Measurements from ENCODE around the gene GMIP.

GMIP gene

DNA sequence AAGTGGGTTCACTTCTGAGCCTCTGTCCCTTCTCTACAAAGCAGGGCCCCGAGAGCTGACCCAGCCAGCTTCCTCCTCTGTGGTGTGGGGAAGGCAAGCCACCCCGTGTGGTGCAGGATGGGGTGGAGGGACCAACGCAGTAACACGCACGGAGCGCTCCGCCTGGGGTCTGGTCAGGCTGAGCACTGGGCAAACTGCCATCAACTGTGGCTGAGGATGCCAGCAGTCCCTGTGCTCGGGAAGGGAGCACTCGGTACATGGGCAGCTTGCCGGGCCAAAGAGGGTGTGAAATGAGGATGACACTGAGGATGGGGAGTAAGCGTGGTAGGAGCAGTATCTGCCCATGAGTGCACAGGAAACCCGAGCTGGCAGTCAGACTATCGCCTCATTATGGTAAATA is 7.6 kb upstream of the GMIP start:
- TF ChIP-seq, protein P1, sequence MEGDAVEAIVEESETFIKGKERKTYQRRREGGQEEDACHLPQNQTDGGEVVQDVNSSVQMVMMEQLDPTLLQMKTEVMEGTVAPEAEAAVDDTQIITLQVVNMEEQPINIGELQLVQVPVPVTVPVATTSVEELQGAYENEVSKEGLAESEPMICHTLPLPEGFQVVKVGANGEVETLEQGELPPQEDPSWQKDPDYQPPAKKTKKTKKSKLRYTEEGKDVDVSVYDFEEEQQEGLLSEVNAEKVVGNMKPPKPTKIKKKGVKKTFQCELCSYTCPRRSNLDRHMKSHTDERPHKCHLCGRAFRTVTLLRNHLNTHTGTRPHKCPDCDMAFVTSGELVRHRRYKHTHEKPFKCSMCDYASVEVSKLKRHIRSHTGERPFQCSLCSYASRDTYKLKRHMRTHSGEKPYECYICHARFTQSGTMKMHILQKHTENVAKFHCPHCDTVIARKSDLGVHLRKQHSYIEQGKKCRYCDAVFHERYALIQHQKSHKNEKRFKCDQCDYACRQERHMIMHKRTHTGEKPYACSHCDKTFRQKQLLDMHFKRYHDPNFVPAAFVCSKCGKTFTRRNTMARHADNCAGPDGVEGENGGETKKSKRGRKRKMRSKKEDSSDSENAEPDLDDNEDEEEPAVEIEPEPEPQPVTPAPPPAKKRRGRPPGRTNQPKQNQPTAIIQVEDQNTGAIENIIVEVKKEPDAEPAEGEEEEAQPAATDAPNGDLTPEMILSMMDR (conservative IDR thresholded peaks at IDR 0.05; ENCODE audit: low read depth, low read length), result no peak
- no peak for DNase-seq (ENCODE audit: low read depth)
- no peak overlapping the region for H3K4me3 ChIP-seq (ENCODE audit: low read depth, low read length)

- H3K4me3 ChIP-seq (ENCODE audit: low read depth, low read length), result no peak overlapping the region
- TF ChIP-seq, protein P1 (conservative IDR thresholded peaks at IDR 0.05; ENCODE audit: low read depth, low read length), result no peak
- DNase-seq (ENCODE audit: low read depth), result no peak
Measured at GRCh38 chr19:19650331-19650730, 6.9 kb upstream of the GMIP start.

DNA sequence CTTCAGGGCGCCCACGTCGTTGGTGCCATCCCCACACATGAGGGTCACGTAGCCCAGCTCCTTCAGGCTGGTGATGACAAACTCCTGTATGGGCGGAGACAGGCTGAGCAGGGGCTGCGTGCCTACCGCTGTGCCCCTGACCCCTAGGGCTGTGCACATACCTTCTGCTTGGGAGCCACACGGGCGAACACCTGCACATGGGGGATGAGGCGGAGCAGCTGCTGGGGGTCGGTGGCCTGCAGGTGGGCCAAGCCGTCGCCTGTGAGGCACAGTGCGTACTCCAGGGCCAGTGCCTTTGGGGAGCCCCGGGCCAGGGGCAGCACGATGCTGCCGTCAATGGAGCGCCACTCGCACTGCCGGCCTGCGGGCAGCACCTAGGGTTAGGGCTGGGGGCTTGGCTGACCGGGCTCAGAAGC is 6.1 kb upstream of the GMIP start:
- no peak overlapping the region for H3K4me3 ChIP-seq (ENCODE audit: low read depth, low read length)
- no peak for DNase-seq (ENCODE audit: low read depth)
- TF ChIP-seq, protein P1 (conservative IDR thresholded peaks at IDR 0.05; ENCODE audit: low read depth, low read length), result no peak

- TF ChIP-seq, protein P1 (conservative IDR thresholded peaks at IDR 0.05; ENCODE audit: low read depth, low read length), result no peak
- H3K4me3 ChIP-seq (ENCODE audit: low read depth, low read length), result no peak overlapping the region
- DNase-seq (ENCODE audit: low read depth), result no peak
Measured at GRCh38 chr19:19649155-19649554, 5.7 kb upstream of the GMIP start.

- H3K4me3 ChIP-seq (ENCODE audit: low read depth, low read length), result no peak overlapping the region
Measured at GRCh38 chr19:19647037-19647835, 3.8 kb upstream of the GMIP start.

DNA sequence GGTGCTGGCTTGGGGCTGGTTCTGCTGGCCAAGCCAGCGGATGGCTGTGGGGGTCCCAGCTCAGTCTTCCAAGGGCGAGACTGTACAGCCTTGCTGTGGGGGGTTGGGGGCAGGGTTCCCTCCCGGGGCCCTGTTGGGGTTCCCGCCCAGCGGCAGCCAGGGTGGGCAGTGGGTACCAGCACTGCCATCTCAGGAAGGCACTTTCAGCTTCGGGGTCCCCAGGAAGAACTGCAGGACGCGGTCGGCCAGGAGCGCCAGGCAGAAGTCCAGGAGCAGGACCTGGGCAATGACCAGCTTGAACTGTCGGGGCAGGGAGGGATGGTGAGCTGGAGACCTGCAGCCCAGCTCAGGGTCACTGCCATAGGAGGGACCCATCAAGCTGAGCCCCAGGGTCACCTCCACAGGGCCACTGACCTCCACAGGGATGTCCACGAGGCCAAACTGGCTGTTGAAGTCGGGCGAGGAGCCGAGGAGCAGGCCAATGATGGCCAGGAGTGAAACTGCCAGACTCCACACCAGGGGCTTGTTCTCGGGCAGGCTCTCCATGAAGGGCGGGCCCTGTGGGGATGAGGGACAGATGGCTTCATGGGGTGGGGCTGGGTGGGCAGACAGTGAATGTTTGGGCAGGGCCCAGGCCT is 1.9 kb upstream of the GMIP start:
- TF ChIP-seq, protein P1 (conservative IDR thresholded peaks at IDR 0.05; ENCODE audit: low read depth, low read length), result no peak
- no peak for DNase-seq (ENCODE audit: low read depth)
- no peak overlapping the region for H3K4me3 ChIP-seq (ENCODE audit: low read depth, low read length)

More at GRCh38 chr19:19647037-19647835, 3.8 kb upstream of the GMIP start:
- TF ChIP-seq, protein P1 (conservative IDR thresholded peaks at IDR 0.05; ENCODE audit: low read depth, low read length), result no peak
- DNase-seq (ENCODE audit: low read depth), result no peak

GRCh38 chr19:19644054-19644388 is 564 bp upstream of the GMIP start:
- TF ChIP-seq, protein P1 (conservative IDR thresholded peaks at IDR 0.05; ENCODE audit: low read depth, low read length), result no peak
- H3K4me3 ChIP-seq (ENCODE audit: low read depth, low read length), result no peak overlapping the region
- DNase-seq (ENCODE audit: low read depth), result no peak
